GM18526 (cell line): Measurements from ENCODE around the gene TMEM238L.

Experiments used
- POLR2A ChIP-seq: IDR thresholded peaks from 3 replicates; pipeline ENCODE4 v1.6.1; 2011; ENCODE audit not compliant: insufficient read length; ENCODE audit errors: extremely low read depth

Gene TMEM238L

DNA sequence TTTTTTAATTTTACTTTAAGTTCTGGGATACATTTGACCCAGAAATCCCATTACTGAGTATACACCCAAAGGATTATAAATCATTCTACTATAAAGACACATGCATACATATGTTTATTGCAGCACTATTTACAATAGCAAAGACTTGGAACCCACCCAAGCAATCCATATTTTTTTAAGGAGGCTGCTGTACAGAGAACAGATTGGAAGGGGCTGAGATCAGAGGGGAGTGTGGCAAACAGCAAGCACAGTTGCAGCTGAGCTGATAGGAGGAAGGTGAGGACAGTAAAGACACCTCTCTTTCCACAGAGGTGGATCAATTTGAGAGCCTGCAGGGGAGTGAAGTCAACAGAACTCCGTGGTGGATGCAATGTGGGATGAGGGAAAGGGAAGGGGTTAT is 10.2 kb upstream of the TMEM238L start:
- no peak for TF ChIP-seq POLR2A

GRCh38 chr17:10812674-10813073 is 8.8 kb upstream of the TMEM238L start:
- no peak for TF ChIP-seq POLR2A

GRCh38 chr17:10809605-10810004 is 5.7 kb upstream of the TMEM238L start:
- TF ChIP-seq POLR2A, result no peak

DNA sequence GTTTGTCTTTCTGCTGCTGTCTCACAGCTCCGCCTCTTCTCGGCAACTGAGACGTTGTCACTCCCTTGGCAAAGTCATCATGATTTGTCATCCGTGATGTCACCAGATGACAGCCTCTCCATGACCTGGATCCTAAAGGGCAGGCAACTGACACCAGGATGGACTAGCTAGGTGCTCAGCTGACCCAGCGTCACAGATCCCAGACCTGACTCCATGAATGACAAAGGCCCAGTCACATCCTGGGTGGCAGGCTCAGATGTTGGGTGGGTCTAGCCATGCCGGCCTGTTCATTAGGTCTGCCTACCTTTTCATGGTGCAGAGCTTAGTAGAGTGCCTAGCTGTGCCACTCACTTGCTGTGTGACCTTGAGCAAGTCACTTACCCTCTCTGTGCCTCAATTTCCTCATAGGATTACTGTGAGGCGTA is 3.8 kb upstream of the TMEM238L start:
- no peak for TF ChIP-seq POLR2A

GRCh38 chr17:10806545-10807262 is 2.8 kb upstream of the TMEM238L start:
- no peak for TF ChIP-seq POLR2A

- TF ChIP-seq POLR2A, result no peak
Observed at GRCh38 chr17:10805911-10806310, 2.0 kb upstream of the TMEM238L start.

GRCh38 chr17:10804546-10804945 is 647 bp upstream of the TMEM238L start:
- TF ChIP-seq POLR2A, result no peak

- no peak for TF ChIP-seq POLR2A
Observed at GRCh38 chr17:10803350-10803749, 549 bp downstream of the TMEM238L start.

DNA sequence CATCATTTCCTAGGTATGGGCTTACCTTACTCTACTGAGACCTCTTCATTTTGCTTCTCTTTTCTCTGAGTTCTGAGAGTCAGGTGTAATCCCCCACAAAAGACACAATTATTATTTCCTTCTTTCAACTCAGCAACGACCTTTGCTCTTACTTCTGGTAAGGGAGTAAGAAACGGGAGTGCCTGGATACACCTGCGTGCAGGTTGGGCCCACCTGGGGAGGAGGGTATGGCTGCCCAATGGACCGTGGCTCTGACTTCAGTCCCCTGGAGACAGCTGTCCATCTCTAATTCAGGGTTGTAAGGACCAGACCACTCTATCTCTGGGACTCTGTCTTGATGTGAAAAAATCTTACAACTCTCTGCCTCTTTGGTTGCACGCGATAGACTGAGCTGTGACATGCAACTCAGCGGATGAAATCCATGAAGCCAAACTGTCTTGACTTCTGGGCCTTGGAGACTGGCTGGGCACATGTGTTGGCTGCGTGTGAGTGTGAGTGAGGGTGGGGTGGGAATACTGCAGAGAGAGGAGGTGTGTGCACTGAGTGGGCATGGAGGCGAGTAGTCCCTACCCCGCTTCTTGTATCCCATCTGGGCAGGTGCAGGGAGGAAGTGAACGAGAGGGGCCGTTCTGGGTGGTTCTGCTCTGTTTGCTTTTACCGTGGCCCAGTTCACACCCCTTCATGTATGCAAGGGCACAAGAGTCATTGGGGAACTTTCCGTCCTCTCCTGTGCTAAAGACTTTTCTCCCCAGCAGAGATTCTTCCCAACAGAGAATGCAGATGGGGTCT is 1.2 kb downstream of the TMEM238L start:
- no peak for TF ChIP-seq POLR2A

DNA sequence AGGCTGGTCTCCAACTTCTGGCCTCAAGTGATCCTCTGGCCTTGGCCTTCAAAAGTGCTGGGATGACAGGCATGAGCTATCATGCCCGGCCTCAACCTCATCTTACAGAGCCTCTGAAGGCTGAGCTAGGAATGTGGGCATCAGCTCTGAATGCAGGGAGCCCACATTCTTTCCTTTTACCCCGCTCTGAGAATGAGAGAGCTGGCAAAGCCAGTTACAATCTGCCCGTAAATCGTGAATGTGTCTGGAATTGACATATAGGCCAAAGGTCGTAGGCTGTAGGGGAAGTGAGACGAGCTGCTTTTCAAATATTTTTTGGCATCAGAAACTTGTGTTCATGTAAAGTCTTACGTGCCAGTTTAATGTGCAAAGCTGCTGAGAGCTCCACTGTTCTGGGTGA is 4.5 kb downstream of the TMEM238L start:
- no peak for TF ChIP-seq POLR2A

DNA sequence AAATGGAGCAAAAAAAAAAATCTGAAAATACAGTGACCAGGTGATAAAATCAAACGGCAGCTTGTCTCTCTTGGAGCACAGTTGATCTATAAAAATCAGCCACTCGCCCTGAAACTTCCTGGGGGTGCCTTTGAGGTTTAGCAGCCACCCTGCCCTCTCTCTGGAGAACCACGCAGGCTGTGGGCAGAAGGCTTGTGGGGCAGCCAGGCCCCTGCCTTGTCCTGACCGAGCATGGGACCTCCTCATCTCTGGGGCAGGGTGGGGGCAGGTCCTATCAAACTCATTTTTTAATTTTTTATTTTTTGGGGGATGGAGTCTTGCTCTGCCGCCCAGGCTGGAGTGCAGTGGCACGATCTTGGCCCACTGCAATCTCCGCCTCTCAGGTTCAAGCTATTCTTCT is 5.0 kb downstream of the TMEM238L start:
- TF ChIP-seq POLR2A, result no peak

DNA sequence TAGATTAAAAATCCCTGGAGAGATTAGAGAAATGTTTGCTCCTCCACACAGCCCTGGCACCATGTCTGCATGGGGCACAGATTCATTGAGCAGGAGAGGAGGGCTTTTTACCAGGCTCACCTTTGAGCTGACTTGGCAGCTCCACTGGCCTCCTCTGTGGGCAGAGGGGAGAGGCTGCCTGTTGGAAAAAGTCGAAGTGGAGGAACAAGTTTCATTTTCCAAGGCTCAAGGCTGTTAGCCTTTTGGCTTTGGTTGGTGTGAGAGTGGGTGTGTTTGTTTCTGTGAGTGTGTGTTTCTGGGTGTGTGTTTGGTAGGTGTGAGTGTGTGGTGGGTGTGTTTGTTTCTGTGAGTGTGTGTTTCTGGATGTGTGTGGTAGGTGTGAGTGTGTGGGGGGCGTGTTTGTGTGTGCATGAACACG is 5.6 kb downstream of the TMEM238L start:
- no peak for TF ChIP-seq POLR2A

DNA sequence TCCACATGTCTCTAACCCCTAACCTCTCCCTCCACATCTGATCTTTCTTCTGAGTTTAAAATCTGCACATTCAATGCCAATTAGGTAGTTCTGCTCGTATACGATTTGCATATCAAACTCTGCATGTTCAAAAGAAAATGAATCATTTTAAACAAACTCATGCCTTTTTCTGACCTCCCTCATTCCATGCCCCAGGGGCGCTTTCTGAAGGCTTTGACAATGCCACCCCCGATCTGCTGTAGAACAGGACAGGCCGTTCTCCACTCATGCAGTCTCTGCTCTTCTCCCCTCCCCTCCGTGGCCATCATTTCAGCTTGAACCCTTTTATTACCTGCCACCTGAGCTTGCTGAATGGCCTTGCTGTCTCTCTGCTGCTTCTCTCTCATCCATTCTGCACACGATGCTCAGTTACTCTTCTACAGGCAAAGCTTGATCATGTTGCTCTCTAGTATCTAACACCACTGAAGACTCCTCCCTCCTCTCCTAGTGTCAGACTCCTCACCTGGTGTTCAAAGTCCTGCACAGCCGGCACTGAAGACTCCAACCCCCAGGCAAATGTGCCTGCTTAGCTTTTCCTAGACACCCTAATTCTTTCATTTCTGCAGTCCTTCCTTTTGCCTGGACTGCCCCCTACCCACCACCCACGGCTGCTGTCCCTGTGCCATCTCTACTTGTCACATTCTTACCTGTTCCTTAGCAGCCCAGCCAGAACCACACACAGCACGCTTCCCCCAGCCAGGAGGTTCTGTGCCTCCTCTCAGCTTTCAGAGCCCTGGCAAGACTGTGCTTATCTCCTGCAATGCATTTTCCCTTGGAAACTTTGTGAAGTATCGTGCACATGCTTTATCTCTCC is 6.2 kb downstream of the TMEM238L start:
- TF ChIP-seq POLR2A, result no peak

DNA sequence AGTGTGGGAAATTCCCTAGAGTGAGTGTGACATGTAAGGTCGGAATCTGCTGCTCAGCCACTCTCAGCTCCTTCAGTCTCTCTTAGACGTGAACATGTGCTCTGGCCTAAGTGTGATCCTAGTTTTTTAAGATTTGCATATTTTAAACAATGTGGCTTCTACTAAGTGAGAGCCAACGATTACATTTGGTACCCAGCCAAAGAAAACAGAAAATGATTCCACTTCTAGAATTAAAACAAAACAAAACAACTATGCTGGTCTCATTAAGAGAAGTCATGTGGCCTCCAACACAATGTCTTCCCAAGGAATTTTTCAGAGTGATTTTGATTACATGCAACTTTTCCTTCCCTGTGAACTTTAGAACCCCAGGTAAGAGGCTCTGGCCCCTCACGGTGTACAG is 10.1 kb downstream of the TMEM238L start:
- no peak for TF ChIP-seq POLR2A

DNA sequence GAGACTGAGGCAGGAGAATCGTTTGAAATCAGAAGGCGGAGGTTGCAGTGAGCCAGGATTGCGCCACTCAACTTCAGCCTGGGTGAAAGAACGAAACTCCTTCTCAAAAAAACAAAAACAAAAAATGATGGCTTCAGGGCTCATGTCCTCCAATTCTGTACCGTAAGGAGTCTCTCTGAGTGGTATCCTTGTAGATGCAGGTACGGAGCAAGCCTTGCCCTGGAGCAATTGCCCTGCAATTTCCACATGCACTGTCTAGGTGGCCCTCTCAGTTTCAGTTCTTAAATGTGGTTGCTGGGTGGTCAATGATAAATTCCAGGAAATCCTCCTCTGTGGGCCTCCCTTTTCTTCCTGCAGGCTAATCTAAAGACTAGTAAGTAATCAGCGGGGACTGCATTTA is 10.6 kb downstream of the TMEM238L start:
- TF ChIP-seq POLR2A, result no peak

GRCh38 chr17:10792151-10792550 is 11.7 kb downstream of the TMEM238L start:
- TF ChIP-seq POLR2A, result no peak
